OCI-LY3 (cell line): Measurements from ENCODE around the gene NDUFB1.

Experiments used
- EZH2phosphoT487 ChIP-seq: fragments of 200-600 bp; shearing (Covaris generic); IDR thresholded peaks from 2 replicates; pipeline ENCODE4 v1.6.1; 2018; ENCODE audit warnings: antibody characterized with exemption, mixed run types, low read depth
- TF ChIP-seq, protein P1 (sequence below): fragments of 200-600, 300-600 bp; sonication (generic); IDR thresholded peaks from 2 replicates; pipeline ENCODE4 v1.5.1; 2014; ENCODE audit warnings: antibody characterized with exemption, low read length, low read depth

DNA sequence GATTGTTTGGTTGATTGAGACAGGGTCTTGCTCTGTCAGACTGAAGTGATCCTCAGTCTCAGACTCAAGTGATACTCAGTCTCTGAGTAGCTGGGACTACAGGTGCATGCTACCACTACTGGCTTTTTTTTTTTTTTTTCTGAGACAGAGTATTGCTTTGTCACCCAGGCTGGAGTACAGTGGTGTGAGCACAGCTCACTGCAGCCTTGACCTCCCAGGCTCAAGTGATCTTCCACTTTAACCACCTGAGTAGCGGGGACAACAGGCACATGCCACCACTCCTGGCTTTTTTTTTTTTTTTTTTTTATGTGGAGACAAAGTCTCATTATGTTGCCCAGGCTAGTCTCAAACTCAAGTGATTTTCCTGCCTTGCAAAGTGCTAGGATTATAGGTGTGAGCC, 32.1 kb upstream of the NDUFB1 start:
- TF ChIP-seq, protein P1, sequence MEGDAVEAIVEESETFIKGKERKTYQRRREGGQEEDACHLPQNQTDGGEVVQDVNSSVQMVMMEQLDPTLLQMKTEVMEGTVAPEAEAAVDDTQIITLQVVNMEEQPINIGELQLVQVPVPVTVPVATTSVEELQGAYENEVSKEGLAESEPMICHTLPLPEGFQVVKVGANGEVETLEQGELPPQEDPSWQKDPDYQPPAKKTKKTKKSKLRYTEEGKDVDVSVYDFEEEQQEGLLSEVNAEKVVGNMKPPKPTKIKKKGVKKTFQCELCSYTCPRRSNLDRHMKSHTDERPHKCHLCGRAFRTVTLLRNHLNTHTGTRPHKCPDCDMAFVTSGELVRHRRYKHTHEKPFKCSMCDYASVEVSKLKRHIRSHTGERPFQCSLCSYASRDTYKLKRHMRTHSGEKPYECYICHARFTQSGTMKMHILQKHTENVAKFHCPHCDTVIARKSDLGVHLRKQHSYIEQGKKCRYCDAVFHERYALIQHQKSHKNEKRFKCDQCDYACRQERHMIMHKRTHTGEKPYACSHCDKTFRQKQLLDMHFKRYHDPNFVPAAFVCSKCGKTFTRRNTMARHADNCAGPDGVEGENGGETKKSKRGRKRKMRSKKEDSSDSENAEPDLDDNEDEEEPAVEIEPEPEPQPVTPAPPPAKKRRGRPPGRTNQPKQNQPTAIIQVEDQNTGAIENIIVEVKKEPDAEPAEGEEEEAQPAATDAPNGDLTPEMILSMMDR, result no peak
- no peak for TF ChIP-seq EZH2phosphoT487
